DND-41 (cell line): Measurements from ENCODE around the gene OASL.

Source experiments
- ATAC-seq: fragments of 200-7000 bp; cut with Tn5 transposase; 3 replicates; pipeline ENCODE4 v1.9.1; 2021; ENCODE audit warnings: low read depth; ENCODE audit not compliant: insufficient read depth
- DNase-seq: peaks from one replicate; pipeline ENCODE4 v3.0.0-alpha.2; 2020
- H2AFZ ChIP-seq: 2 replicates; pipeline ENCODE4 v1.6.0; 2012; ENCODE audit warnings: low read depth, low read length
- H3K27ac ChIP-seq: 2 replicates; pipeline ENCODE4 v1.5.1; 2012; ENCODE audit warnings: low read length, inconsistent platforms
- H3K27me3 ChIP-seq: fragments of 200-600 bp; sonication (generic); 2 replicates; pipeline ENCODE4 v1.6.0; 2012; ENCODE audit warnings: low read length, mild to moderate bottlenecking, inconsistent platforms; ENCODE audit not compliant: insufficient read depth, poor library complexity
- H3K36me3 ChIP-seq: 2 replicates; pipeline ENCODE4 v1.5.1; 2012; ENCODE audit warnings: low read length, inconsistent platforms; ENCODE audit not compliant: insufficient read depth
- H3K4me1 ChIP-seq: 2 replicates; pipeline ENCODE4 v1.5.1; 2012; ENCODE audit warnings: mild to moderate bottlenecking, low read length; ENCODE audit not compliant: insufficient read depth
- H3K4me2 ChIP-seq: 2 replicates; pipeline ENCODE4 v1.6.0; 2012; ENCODE audit warnings: mild to moderate bottlenecking, moderate library complexity, low read length, inconsistent platforms; ENCODE audit not compliant: insufficient read depth
- H3K4me3 ChIP-seq, 2 experiments: fragments of 200-600 bp in 1 of 2; shearing (Covaris generic) in 1 of 2; 2 replicates each; pipeline ENCODE4 v1.5.1; 2012 to 2016; ENCODE audit warnings: inconsistent platforms in 2 of 2, low read length in 2 of 2, mild to moderate bottlenecking in 2 of 2, low read depth in 1 of 2, moderate library complexity in 1 of 2
- H3K79me2 ChIP-seq: 2 replicates; pipeline ENCODE4 v1.6.0; 2012; ENCODE audit warnings: low read length, inconsistent platforms; ENCODE audit not compliant: insufficient read depth
- H3K9ac ChIP-seq: 2 replicates; pipeline ENCODE4 v1.6.0; 2012; ENCODE audit warnings: low read depth, mild to moderate bottlenecking, inconsistent platforms, low read length, moderate library complexity
- H3K9me3 ChIP-seq: 2 replicates; pipeline ENCODE4 v1.5.1; 2012; ENCODE audit warnings: low read length, moderate library complexity, mild to moderate bottlenecking, inconsistent platforms; ENCODE audit not compliant: insufficient read depth, severe bottlenecking
- H4K20me1 ChIP-seq: 2 replicates; pipeline ENCODE4 v1.6.0; 2012; ENCODE audit warnings: low read length; ENCODE audit not compliant: insufficient read depth
- EZH2 ChIP-seq: IDR thresholded peaks from 3 replicates; pipeline ENCODE4 v1.6.1; 2012; ENCODE audit warnings: borderline replicate concordance, low read depth, mild to moderate bottlenecking, moderate library complexity, low read length, inconsistent platforms; ENCODE audit not compliant: severe bottlenecking
- TF ChIP-seq, protein P1 (sequence below): IDR thresholded peaks from 2 replicates; pipeline ENCODE4 v1.5.1; 2012; ENCODE audit warnings: borderline replicate concordance, low read length, moderate library complexity, mild to moderate bottlenecking; ENCODE audit not compliant: poor library complexity, severe bottlenecking; ENCODE audit errors: extremely low read depth

OASL gene

DNA sequence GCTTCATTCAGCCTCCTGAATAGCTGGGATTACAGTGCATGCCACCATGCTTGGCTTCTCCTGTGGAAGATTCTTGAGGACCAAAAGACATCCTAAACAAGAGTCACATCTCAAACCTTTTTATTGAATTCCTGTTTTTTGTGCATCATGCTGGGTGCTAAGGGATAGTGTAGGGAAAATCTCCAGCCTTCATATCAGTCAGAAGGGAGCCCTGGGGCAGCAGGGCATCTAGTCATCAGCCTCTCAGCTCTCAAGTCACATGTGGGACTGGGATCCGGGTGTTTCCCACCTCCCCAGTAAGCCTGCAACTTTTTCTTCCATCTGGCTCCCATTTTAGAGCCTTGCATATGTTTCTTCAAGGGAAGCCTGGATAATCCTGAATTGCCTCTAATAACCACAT, 25.1 kb upstream of the OASL start:
- Histone ChIP-seq H3K27ac (no peak overlapping the region), H3K36me3 (no peaks in the 10 kb centered on the region), H3K4me2 (no peak overlapping the region), H3K4me3 (no peak overlapping the region), H3K4me1 (peaks cover 8% of the 10 kb centered on the region), H3K79me2 (no peaks in the 10 kb centered on the region), H2AFZ (no peak overlapping the region), H3K9me3 (no peaks in the 10 kb centered on the region), H4K20me1 (no peaks in the 10 kb centered on the region), H3K27me3 (peaks cover 4% of the 10 kb centered on the region), H3K9ac (no peak overlapping the region)
- DNase-seq (no peak), ATAC-seq (no peak)
- TF ChIP-seq, protein P1, sequence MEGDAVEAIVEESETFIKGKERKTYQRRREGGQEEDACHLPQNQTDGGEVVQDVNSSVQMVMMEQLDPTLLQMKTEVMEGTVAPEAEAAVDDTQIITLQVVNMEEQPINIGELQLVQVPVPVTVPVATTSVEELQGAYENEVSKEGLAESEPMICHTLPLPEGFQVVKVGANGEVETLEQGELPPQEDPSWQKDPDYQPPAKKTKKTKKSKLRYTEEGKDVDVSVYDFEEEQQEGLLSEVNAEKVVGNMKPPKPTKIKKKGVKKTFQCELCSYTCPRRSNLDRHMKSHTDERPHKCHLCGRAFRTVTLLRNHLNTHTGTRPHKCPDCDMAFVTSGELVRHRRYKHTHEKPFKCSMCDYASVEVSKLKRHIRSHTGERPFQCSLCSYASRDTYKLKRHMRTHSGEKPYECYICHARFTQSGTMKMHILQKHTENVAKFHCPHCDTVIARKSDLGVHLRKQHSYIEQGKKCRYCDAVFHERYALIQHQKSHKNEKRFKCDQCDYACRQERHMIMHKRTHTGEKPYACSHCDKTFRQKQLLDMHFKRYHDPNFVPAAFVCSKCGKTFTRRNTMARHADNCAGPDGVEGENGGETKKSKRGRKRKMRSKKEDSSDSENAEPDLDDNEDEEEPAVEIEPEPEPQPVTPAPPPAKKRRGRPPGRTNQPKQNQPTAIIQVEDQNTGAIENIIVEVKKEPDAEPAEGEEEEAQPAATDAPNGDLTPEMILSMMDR: no peak
- no peak for TF ChIP-seq EZH2

DNA sequence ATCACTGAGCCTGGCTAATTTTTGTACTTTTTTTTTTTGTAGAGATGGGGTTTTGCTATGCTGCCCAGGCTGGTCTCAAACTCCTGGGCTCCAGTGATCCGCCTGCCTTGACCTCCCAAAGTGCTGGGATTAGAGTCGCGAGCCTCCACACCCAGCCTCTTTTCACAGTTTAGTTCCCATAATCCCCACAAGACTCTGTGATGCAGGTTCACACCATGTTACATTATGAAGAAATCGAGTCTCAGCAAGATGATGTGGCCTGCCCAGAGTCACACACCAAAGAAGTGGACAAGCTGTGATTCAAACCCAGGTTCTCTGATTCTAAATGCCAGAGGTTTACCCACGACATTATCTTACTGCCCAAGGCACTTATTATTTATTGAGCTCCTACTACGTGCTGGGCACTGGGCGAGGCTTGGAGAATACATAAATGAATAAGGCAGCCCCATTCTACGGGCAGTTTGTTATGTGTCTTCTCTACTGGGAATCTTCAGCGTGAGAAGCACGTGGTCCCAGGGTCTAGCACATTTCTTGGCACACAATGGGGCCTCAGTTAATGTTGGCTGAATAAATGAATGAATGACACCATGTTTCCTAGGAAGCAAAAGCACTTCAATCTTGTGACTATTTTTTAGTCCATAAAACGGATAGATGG, 23.5 kb upstream of the OASL start:
- no peak overlapping the region for H3K4me3 ChIP-seq
- H3K4me1 ChIP-seq: peaks cover 8% of the 10 kb centered on the region
- ATAC-seq (no peak), DNase-seq (no peak)
- no peak overlapping the region for H3K4me2 ChIP-seq
- no peaks in the 10 kb centered on the region for H4K20me1 ChIP-seq
- H3K36me3 ChIP-seq: no peaks in the 10 kb centered on the region
- no peaks in the 10 kb centered on the region for H3K9me3 ChIP-seq
- H2AFZ ChIP-seq: no peak overlapping the region
- H3K27me3 ChIP-seq: no peaks in the 10 kb centered on the region
- no peak overlapping the region for H3K9ac ChIP-seq
- no peak for TF ChIP-seq EZH2
- TF ChIP-seq, protein P1: no peak
- no peaks in the 10 kb centered on the region for H3K79me2 ChIP-seq
- no peak overlapping the region for H3K27ac ChIP-seq

DNA sequence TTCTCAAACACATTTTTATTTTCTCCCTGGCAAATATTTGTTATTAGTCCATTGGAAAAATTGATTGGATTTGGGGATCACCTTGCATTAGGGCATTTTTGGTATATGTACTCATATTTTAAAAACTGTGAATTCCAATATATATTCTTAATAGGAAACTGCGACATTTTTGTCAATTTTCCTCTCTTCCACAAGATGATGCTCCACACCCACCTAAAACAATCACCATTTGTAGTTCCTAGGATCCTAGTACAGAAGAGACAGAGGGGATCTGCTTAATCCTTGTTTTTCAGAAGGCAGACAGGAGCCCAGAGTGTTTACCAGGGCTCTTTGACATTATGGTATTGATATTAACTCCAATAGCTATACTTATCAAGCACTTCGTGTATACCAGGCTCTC, 22.8 kb upstream of the OASL start:
- Histone ChIP-seq H2AFZ (no peak overlapping the region), H3K36me3 (no peaks in the 10 kb centered on the region), H3K9ac (no peak overlapping the region), H3K4me2 (no peak overlapping the region), H3K4me1 (peaks cover 8% of the 10 kb centered on the region), H3K9me3 (no peaks in the 10 kb centered on the region), H3K4me3 (no peak overlapping the region), H3K79me2 (no peaks in the 10 kb centered on the region), H3K27me3 (no peaks in the 10 kb centered on the region), H4K20me1 (no peaks in the 10 kb centered on the region), H3K27ac (no peak overlapping the region)
- no peak for DNase-seq
- no peak for ATAC-seq
- TF ChIP-seq, protein P1: peak; percentile 49
- TF ChIP-seq EZH2: no peak
